Measurements from ENCODE around the gene LRRC70. TPM values are rescaled to one million over a fixed set of nuclear protein-coding genes. Genes with fewer than 3 reads are reported as not detected.
A peak's percentile ranks its signal among the peaks of the same experiment; 100 is the strongest.

Gene LRRC70
- polyA plus RNA-seq, 3 donors: 0.23 to 2.4 TPM; not detected in 1

- H3K9me3 Mint-ChIP-seq: peaks cover 19 to 28% (median 22%) of the 10 kb centered on the region in 7 donors
- DNase-seq: peak; percentile 45 to 79 (median 65)
- no peaks in the 10 kb centered on the region for H4K20me1 ChIP-seq (ENCODE audit: insufficient read depth, low read length)
- peaks cover 6 to 30% of the 10 kb centered on the region in 2 donors for H3K36me3 ChIP-seq (replicated peaks in 1 of 2; ENCODE audit: control insufficient read depth in 1 of 2, insufficient read depth in 2 of 2, low read length in 2 of 2)
- WGBS (ENCODE audit: insufficient coverage): no CpG with 5 or more reads among the region's 8 CpGs
- peaks cover 39 to 53% of the 10 kb centered on the region in 2 donors for H3K36me3 Mint-ChIP-seq
- no peak overlapping the region for H3K4me3 Mint-ChIP-seq
- H3K4me1 ChIP-seq (ENCODE audit: control insufficient read depth in 1 of 2, insufficient read depth in 2 of 2, low read length in 2 of 2): peaks cover 0 to 3% of the 10 kb centered on the region in 2 donors
- no peak overlapping the region for H3K9ac ChIP-seq (ENCODE audit: insufficient read depth, low read length, poor library complexity, severe bottlenecking)
- peaks cover 10 to 17% of the 10 kb centered on the region in 2 donors for H3K9me3 ChIP-seq (replicated peaks in 1 of 2; ENCODE audit: control insufficient read depth in 1 of 2, insufficient read depth in 1 of 2, low read length in 2 of 2)
- intact Hi-C loops (cut with micrococcal nuclease): no loop called here
- H2AFZ ChIP-seq (ENCODE audit: insufficient read depth, low read depth, low read length, poor library complexity, severe bottlenecking): no peak overlapping the region
- peak overlapping the region; percentile 74 to 89 (median 86) for H3K27ac Mint-ChIP-seq
- H3K4me1 Mint-ChIP-seq: peaks cover 11% of the 10 kb centered on the region
- H3K27ac ChIP-seq (ENCODE audit: low read depth in 1 of 2, low read length in 2 of 2): peak overlapping the region in 1 of 2 donors; percentile 62
- H3K4me2 ChIP-seq (replicated peaks; ENCODE audit: extremely low read depth, low read length, poor library complexity, severe bottlenecking): no peak overlapping the region
- TF ChIP-seq, protein P1, sequence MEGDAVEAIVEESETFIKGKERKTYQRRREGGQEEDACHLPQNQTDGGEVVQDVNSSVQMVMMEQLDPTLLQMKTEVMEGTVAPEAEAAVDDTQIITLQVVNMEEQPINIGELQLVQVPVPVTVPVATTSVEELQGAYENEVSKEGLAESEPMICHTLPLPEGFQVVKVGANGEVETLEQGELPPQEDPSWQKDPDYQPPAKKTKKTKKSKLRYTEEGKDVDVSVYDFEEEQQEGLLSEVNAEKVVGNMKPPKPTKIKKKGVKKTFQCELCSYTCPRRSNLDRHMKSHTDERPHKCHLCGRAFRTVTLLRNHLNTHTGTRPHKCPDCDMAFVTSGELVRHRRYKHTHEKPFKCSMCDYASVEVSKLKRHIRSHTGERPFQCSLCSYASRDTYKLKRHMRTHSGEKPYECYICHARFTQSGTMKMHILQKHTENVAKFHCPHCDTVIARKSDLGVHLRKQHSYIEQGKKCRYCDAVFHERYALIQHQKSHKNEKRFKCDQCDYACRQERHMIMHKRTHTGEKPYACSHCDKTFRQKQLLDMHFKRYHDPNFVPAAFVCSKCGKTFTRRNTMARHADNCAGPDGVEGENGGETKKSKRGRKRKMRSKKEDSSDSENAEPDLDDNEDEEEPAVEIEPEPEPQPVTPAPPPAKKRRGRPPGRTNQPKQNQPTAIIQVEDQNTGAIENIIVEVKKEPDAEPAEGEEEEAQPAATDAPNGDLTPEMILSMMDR (IDR thresholded peaks at IDR 0.05): no peak
- peaks cover 0 to 1% (median 0%) of the 10 kb centered on the region in 3 donors for H3K27me3 Mint-ChIP-seq (ENCODE audit: low read depth in 3 of 3)
- H3K4me3 ChIP-seq (replicated peaks in 1 of 3; ENCODE audit: low read depth in 2 of 3, low read length in 3 of 3): no peak overlapping the region
- no peaks in the 10 kb centered on the region for H3K79me2 ChIP-seq (ENCODE audit: insufficient read depth, low read length)
- no peaks in the 10 kb centered on the region for H3K27me3 ChIP-seq (ENCODE audit: control insufficient read depth in 2 of 2, insufficient read depth in 2 of 2, low read length in 2 of 2)
Measured at GRCh38 chr5:62592558-62592957, 13.9 kb downstream of the LRRC70 start.

DNA sequence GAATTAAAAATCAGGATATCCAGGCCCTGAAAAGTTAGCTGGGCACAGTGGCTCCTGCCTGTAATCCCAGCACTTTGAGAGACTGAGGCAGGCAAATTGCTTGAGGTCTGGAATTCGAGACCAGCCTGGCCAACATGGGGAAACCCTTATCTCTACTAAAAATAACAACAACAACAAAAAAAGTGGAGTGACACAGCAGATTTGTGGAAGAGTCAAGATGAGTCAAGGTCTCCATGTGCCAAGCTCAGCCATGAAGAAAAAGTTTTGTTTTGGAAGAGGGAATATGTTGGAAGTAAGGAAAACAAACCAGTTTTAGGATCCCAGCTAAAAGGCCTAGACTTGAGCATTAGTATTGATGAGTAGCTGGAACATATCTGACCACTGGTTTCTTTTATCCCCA is 14.7 kb downstream of the LRRC70 start:
- H3K79me2 ChIP-seq (ENCODE audit: insufficient read depth, low read length): no peaks in the 10 kb centered on the region

More for the DNA sequence above, 14.7 kb downstream of the LRRC70 start:
- no peaks in the 10 kb centered on the region for H3K4me1 ChIP-seq (ENCODE audit: control insufficient read depth in 1 of 2, insufficient read depth in 2 of 2, low read length in 2 of 2)
- no peak overlapping the region for H3K4me2 ChIP-seq (replicated peaks; ENCODE audit: extremely low read depth, low read length, poor library complexity, severe bottlenecking)
- no peak overlapping the region for H3K4me3 Mint-ChIP-seq
- DNase-seq: no peak
- intact Hi-C loops (cut with micrococcal nuclease): no loop called here
- no CpG with 5 or more reads among the region's 1 CpG for WGBS (ENCODE audit: insufficient coverage)
- no peak overlapping the region for H2AFZ ChIP-seq (ENCODE audit: insufficient read depth, low read depth, low read length, poor library complexity, severe bottlenecking)
- H4K20me1 ChIP-seq (ENCODE audit: insufficient read depth, low read length): no peaks in the 10 kb centered on the region
- peaks cover 19 to 28% (median 22%) of the 10 kb centered on the region in 7 donors for H3K9me3 Mint-ChIP-seq
- H3K27ac Mint-ChIP-seq: peak overlapping the region in 5 of 7 donors; percentile 74 to 89 (median 86)
- no peaks in the 10 kb centered on the region for H3K27me3 ChIP-seq (ENCODE audit: control insufficient read depth in 2 of 2, insufficient read depth in 2 of 2, low read length in 2 of 2)
- peaks cover 39 to 50% of the 10 kb centered on the region in 2 donors for H3K36me3 Mint-ChIP-seq
- H3K36me3 ChIP-seq (replicated peaks in 1 of 2; ENCODE audit: control insufficient read depth in 1 of 2, insufficient read depth in 2 of 2, low read length in 2 of 2): peaks cover 6 to 30% of the 10 kb centered on the region in 2 donors
- H3K27me3 Mint-ChIP-seq (ENCODE audit: low read depth in 3 of 3): peaks cover 0 to 1% (median 0%) of the 10 kb centered on the region in 3 donors
- H3K9ac ChIP-seq (ENCODE audit: insufficient read depth, low read length, poor library complexity, severe bottlenecking): no peak overlapping the region
- peaks cover 10 to 17% of the 10 kb centered on the region in 2 donors for H3K9me3 ChIP-seq (replicated peaks in 1 of 2; ENCODE audit: control insufficient read depth in 1 of 2, insufficient read depth in 1 of 2, low read length in 2 of 2)
- peaks cover 4% of the 10 kb centered on the region for H3K4me1 Mint-ChIP-seq
- H3K4me3 ChIP-seq (replicated peaks in 1 of 3; ENCODE audit: low read depth in 2 of 3, low read length in 3 of 3): no peak overlapping the region
- H3K27ac ChIP-seq (ENCODE audit: low read depth in 1 of 2, low read length in 2 of 2): peak overlapping the region in 1 of 2 donors; percentile 62
- TF ChIP-seq, protein P1 (IDR thresholded peaks at IDR 0.05): no peak

All from CD14-positive monocyte (primary cell).